ENCODE data around the gene ZNF280D.
"Not testable (repeated sequence)": the region's sequence is repeated elsewhere in the genome, so short reads cannot be mapped to it uniquely, and the experiment has no call there.

The ZNF280D gene

GRCh38 chr15:56709502-56709901 is 23.8 kb downstream of the ZNF280D start:
- not testable (repeated sequence) for DNase-seq

GRCh38 chr15:56699743-56700142 is 33.6 kb downstream of the ZNF280D start:
- no peak for DNase-seq

- no peak for DNase-seq
Measured at GRCh38 chr15:56698270-56698669, 35.0 kb downstream of the ZNF280D start.

- no peak for DNase-seq
Measured at GRCh38 chr15:56693761-56694160, 39.5 kb downstream of the ZNF280D start.

GRCh38 chr15:56690733-56691132 is 42.6 kb downstream of the ZNF280D start:
- no peak for DNase-seq

DNA sequence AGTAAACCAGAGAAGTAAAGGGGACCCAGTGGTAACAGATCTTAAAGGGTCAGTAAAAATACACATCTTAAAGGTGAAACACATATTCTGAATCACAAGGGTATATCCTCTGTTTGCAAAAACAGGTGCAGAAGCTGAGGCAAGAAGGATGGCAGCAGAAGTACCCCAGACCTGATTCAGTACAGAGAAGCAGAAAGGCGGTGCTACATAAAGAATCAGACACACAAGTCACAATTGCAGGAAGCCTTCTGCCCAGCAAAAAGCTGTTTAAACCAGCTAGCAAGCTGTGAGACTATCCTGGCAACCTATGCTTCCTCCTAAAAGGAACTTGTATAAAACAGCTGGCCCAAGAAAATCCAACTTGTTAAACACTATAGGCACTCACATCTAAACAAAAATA is 49.4 kb downstream of the ZNF280D start:
- no peak for DNase-seq

DNA sequence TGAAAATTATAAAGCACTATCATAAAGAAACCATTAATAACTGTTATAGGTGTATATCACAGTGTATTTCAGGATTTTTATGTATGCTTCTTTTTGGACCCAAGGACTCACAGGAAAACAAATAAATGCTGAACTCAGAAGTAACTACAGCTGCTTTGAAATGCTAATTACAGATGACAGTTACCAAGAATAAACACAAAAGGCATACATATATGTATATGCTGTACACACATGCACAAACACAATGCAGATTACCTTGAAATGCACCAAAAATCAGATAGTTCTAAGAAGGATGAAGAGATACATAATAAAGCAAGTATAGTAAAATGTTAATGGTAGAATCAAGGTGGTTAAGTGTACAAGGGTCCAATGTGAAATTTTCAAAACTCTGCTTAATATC is 52.2 kb downstream of the ZNF280D start:
- no peak for DNase-seq

DNA sequence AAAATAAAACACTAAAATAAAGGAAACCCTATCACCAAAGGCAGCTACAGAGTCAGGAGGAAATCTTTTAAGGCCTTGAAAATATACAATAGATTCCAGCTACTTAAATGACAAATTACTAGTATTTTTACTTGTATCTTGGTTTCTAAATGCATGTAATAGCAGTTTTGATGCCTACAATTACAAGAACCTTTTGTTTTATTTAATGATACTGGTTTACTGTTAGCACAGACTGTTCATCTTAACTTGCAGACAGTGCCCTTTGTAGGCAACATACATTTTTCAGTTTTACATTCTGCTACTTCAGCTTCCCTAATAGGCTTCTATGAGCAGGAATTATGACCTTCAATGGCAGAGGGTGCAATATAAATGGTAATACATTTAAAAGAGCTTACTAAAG is 54.1 kb downstream of the ZNF280D start:
- DNase-seq = no peak

DNA sequence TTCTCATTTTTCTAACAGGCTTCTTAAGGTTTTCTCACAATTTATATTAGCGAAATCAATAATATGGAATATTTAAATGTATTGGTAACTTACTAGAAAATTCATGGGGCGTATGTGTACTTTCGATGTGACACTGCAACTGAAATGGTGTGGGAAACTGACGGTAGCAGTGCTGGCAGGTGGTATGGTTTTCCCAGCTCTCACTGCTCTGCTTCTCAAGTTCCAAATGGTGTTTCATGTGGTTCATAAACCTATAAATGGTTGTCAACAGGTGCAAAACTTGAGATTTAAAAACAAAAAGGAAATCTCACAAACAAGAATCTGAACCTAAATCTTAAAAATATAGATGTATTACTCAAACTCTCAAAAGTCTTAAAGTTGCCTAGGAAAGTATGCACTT is 54.7 kb downstream of the ZNF280D start:
- no peak for DNase-seq

DNA sequence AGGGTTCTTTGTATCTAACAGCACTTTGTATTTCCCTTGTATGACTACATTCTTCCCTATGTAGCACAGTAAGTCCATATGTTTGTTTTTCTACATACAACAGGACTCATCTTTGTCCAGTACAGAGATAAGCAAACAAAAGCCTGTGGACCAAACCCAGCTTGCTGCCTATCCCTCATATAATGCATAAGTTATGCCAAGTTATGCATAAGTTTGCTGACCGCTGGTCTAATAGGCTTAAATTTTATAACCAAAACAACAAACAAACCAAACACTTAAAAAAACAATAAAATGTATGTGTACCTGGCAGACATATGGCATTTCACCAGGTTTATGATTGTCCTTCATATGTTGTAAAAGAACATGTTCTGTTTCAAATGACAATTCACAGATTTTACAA is 56.0 kb downstream of the ZNF280D start:
- DNase-seq = no peak

DNA sequence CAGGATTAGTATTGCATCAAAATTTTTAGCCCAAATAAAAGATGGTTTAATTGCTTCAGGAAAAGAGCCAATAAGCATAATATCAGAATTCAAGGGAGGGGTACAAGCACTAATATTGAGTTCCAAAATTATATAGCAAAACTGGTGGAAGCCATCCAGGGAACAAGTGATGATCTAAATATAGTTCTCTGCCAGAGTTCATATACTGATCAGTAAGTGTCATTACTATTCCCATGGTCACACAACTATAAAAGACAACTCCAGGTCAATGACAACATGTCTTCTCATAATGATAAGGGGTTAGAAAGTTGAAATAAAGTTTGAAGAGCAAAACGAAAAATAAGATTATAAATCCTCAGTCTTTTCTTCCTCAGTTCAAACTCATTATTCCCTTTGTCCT is 57.4 kb downstream of the ZNF280D start:
- no peak for DNase-seq

- no peak for DNase-seq
Measured at GRCh38 chr15:56674857-56675256, 58.5 kb downstream of the ZNF280D start.

DNA sequence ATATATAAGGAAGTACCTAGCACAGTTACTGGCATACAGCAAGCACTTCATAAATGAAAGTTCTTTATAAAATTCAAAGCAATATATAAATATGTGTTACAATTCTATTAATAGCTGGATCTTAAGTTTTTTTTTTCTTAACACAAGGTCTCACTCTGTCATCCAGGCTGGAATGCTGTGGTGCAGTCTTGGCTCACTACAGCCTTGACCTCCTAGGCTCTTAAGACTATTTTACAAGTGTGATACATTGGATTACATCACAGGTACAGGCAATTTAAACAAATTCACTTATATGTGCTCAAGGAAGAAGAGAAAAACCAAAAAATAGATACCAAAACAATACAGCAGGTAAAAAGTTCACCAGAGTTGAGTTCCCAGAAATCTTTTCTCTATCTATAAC is 60.6 kb downstream of the ZNF280D start:
- DNase-seq = no peak

DNA sequence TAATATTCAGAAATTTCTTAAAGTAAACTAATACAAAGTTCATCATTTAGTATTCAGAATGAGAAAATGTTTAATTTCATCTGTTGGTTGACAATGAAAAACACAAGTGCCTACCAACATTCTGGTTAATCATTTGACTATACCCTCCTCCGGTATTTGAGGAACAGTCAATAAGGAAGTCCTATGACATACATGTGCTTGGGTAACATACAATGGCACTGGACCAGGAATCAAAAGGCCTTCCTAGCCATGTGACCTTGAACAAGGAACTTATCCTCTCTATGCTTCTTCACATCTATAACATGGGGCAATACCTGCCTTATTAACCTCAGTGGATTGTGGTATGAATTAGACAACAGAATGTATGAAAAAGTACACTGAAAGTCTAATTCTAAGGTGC is 65.8 kb downstream of the ZNF280D start:
- DNase-seq = no peak

DNA sequence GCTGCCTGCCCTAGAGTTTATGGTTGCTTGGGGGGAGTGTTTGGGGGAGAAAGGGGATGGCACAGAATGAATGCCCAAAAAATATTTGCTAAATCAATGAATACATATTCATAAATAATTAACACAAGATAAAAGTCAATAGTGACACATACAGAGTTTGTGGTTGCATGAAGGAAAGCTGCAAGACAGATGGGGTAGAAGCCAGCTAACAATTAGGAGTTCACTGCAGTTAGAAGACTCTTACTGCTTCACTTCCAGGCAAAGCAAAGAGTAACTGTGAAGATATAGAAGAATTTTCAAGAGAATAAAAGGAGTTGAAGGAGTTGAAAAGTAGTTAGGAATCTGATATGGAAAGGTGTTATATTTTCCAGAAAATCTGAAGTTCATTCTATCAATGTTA is 72.4 kb downstream of the ZNF280D start:
- no peak for DNase-seq

GRCh38 chr15:56659197-56659596 is 74.1 kb downstream of the ZNF280D start:
- DNase-seq = no peak

GRCh38 chr15:56654624-56655023 is 78.7 kb downstream of the ZNF280D start:
- DNase-seq = no peak

GRCh38 chr15:56654216-56654615 is 79.1 kb downstream of the ZNF280D start:
- DNase-seq = no peak

GRCh38 chr15:56653787-56654186 is 79.5 kb downstream of the ZNF280D start:
- no peak for DNase-seq

GRCh38 chr15:56653107-56653506 is 80.2 kb downstream of the ZNF280D start:
- DNase-seq = peak; percentile 35

DNA sequence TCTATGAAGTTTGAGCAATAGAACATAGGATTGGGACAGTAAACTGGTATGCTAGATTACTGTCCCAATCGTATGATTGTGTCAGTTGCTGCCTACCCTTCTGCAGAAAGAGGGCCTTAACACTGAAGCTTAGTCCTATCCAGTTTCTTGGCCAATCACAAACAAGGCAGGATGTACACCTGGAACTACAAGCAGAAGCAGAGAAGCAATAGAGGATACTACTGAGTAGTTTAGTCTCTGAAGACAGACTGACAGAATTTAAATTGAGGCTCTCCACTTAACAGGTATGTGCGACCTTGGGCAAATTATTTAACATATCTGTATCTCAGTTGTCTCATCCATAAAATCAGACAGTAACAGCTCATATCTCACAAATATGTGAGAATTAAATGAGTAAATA is 85.0 kb downstream of the ZNF280D start:
- no peak for DNase-seq

GRCh38 chr15:56640549-56640948 is 92.8 kb downstream of the ZNF280D start:
- DNase-seq = no peak

DNA sequence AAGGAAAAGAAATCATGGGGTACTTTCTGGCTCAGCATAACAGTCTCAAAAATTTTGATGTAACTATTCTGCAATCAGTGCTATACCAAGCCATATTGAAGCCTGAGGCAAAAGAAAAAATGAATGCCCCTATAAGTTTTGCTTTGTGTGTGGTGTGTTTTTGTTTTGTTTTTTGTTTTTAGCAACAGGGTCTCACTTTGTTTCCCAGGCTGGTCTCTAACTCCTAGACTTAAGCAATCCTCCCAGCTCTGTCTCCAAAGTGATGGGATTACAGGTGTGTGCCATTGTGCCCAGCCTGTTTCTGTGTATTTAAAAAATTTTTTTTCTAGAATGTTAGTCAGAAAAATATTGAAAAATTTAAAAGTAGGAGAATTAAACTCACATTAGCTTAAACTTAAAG is 93.2 kb downstream of the ZNF280D start:
- DNase-seq = no peak

DNA sequence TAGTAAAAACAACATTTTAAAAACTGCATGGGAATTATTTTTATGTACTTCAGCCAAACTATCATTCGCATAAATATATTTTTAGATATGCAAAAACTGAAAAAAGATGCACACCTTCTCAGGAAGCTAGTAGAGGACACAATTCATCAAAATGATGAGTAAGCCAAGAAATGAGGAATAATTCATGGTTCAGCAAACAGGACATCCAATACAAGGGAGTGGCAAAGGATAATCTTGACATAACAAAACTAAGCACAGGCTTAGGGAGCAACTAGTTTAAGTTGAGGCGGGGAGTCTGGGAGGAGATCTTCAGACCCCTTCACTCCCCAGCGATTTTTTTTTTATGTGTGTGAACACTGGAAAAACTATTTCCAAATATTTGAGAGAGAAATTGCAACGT is 93.7 kb downstream of the ZNF280D start:
- no peak for DNase-seq

DNA sequence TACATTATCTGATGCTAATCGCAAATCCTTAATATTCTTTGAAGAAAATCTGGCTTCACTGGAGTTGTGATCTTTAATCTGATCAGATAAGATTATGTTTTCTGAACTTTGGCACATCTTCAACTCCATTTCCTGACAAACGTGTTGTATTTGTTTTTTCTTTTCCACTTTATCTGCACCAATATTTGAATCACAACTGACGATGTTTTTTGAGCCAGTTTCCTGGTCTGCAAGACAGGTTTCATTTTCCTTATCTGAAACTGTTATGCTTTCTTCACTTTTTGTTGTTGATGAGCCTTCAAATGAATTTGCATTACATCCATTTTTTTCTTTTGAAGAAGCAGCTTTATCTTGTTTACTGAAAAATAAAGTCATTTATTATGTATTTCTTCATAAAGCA is 101.5 kb downstream of the ZNF280D start:
- DNase-seq = no peak

GRCh38 chr15:56628893-56629532 is 104.3 kb downstream of the ZNF280D start:
- no peak for DNase-seq
